GM21529 (cell line): ENCODE data around the gene DLG2.
A peak's percentile ranks its signal among the peaks of the same experiment; 100 is the strongest.
"Not testable (repeated sequence)": the region's sequence is repeated elsewhere in the genome, so short reads cannot be mapped to it uniquely, and the experiment has no call there.

ENCODE experiments used
- ATAC-seq: cut with Tn5 transposase; IDR thresholded peaks from one replicate; pipeline ENCODE4 v1.9.1; 2021; ENCODE audit not compliant: unreplicated experiment

Gene DLG2

DNA sequence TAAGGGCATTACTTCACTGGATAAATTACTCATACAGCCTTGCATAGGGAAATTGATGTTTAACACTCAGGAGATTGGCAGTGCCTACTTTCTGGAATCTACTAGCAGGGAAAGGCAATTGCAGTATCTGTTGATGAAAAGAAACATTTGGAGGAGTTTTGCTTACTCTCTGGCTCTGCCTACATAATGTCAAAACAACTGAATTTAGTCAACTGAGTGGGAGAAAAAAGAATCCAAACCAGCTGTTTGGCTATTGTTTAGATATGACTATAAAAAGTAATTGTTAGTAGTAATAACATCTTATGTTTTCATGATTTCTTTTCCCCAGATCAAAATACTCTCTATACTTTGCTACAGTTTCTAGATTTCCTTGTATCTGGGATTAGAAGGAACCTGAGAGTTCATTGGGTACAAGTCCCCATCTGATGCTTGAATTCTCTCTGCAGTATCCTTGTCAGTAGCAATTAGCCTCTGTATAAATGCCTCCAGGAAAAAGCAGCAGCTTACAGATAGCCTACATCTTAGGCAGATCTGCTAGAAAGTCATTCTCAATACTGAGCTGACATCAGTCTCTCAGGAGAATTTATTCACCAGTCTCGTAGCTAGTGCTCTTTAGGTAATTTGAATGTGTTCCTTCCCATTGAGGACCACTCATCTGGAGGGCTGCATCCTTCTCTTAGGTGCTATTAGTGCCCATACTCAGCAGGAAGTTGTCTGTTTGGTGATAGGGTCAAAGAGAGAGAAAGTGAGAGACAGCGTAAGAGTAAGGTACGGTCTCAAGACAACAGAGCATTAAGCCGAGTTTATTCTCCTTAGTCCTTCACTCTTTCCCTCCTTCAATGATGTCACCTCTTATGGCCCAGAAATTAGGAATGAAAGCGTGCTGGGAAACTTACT, 2155.1 kb downstream of the DLG2 start:
- no peak for ATAC-seq

DNA sequence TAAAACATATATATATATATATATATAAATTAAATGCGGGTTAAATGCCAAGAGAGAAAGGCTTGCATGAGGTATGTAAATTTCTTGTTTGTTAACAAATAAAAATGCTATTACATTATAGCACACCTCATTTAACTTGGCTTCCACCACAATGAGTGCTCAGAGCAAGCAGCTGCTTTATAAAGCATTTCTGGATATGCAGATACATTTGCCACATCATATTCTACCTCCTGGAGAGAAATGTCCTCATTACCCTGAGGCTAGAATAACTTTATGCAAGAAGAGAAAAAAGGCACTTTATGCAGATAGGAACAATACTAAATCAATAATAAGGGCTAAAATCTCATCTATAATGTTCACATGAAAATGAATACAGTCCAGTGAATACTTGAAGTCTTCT, 2159.3 kb downstream of the DLG2 start:
- ATAC-seq, result no peak

DNA sequence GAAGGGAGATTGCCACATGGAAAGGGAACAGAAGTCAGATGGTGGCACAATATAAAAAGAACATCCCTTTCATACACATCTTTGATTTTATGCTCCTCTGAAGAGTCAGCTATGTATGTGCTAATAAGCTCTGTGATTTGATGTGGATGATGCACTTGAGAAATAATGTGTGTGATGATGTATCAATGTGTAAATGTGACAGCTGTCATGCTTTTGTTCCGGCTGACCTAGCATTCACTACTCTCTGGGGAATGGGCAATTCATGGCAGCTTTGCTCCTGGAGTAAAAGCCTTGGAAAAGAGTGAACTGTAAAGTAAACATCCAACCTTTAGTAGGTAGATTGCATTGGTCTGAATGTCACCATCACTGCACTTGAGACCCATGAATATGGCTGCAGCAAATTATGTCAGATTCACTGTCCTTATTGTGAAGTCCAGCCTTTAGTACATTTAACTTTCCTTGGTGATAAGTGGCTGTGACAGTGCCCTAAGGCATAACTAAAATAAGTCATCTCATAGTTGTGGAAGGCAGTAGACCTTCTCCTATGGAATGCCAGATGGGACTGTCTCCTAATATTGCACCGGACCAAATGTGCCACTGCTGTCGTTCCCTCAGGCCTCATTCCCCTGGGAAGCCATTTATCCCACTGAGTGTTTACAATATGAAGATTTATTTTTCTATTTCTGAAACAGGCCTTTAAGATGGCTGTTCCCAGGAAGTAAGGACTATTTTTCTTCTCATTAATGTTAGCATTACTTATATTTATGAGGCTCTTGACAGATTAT, 2162.8 kb downstream of the DLG2 start:
- no peak for ATAC-seq

DNA sequence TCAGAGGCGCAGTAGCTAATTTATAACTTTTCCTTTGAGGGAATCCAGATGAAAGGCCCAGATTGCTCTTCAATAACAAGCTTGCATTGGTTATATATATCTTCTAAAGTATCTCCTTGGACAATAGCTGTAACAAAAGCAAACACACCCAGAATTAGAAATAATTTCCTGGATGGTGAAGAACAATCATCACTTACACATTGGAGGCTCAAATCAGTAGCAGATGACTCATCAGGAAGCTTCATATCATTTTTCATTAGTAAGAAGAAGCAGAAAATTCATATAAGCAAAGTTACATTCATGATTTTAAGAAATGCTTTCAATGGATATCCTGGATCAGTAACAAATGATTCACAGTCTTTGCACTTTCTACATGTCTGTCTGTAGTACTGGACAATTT, 2167.3 kb downstream of the DLG2 start:
- ATAC-seq, result no peak

DNA sequence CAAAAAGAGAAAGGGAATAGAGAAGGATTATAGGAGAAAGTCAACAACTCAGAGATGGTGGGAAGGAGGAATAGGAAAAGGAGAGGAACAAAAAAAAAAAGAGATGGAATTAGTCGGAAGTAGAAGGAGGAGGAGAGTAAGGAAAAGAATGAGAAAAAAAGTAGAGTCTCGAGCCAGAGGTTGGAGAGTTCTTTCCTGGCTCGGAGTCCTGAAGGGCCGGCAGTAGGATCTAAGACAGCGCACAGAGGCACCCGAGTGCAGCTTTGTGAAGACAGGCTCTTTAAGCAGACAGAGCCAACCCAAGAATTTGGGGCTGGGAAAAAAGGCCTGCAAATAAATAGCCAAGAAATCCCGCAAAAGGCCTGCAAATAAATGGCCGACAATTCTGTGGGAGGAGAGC, 2170.6 kb downstream of the DLG2 start:
- ATAC-seq, result no peak

DNA sequence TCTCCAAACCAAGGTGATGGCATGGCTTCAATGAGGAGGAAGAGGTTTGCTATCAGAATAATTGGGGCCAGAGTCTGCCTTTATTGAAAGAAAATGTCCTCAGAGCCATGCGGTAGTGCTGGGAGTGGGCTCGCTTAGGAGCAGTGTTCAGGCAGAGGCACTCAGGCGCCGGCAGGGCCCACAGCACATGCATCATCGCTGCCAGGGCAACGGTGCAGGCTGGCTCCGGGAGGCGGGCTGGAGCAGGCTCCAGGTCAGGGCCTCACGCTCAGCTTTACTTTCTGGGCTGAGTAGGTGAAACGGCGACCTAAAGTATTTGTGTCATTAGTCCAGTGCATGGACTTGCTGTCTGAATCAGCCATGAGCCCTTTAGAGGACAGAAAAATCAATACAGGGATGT, 2171.1 kb downstream of the DLG2 start:
- ATAC-seq, result no peak

DNA sequence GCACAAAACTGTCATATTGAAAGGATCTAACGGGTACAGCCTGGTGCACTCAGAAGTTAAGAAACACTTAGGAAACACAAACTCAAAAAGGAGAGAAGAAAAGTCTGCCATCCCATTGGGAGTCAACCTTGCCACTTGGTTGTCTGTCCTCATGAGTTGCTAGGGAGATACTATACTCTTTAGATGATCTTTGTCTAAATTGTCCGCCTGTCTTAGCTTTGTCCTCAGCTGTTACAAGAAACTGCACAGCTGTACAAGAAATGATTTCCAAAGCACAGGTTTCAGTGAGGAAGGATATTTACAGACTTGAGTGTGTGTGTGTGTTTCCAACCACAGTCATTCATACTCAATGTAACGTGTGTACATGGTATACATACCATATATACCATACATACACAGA, 2171.8 kb downstream of the DLG2 start:
- no peak for ATAC-seq

DNA sequence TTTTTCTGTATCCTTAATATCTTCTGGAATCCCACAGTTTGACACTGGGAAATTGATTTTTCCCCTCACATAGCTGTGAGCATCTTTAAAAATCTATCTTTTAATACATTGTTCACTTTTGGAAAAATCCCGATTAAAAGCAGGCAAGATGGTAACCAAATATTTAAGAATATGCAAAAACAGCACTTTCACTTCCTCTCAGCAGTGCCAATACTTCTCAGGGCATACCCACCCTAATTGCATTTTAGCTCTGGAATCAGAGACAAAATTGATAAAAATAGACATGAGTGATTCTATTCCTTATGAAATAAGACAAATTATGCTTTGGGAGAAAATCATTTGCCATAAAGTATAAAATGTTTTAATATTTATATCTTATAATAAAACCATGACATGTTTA, 2172.5 kb downstream of the DLG2 start:
- no peak for ATAC-seq

DNA sequence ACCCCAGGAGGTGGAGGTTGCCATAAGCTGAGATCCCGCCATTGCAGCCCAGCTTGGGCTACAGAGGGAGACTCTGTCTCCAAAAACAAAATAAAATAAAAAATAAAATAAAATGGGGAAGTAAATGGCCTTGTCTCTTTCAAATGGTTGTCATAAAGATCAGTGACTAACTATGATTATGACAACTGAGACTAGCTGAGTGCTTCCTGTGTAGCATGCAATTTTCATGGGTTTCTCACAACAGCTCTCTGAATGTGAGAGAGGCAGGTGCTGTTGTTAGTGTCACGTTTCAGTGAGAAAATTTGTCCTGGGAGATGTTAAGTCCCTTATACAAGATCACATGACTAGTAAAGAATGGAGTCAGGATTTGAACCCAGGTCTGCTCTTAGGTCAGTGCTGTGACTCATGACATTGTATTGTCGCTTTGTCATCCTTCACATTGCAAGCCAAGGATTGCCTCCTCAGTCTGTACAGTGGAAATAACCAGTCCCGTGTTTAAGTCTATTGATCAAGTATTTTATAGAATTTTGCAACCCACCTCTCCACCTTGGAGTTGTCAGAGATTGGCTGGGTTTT, 2177.7 kb downstream of the DLG2 start:
- peak; percentile 76 for ATAC-seq

DNA sequence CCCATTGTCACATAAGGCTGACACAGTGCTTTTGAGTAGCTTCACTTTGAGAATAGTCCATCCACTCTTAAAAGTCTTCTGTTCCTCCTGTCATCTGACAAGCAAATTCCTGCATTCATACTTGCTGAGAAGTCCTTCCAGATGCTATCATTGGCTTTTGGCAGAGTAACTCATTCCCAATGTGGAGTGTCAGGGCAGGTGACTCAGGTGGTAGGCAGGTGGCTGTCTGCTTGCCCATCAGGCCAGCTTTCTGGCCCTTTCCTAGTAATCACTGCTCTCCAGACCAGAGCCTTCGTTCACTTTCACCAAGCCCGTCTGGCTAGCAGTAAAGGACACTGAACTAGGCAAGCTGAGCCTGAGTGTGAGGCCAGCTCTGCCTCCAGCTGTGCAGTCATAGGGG, 2178.5 kb downstream of the DLG2 start:
- ATAC-seq, result no peak

DNA sequence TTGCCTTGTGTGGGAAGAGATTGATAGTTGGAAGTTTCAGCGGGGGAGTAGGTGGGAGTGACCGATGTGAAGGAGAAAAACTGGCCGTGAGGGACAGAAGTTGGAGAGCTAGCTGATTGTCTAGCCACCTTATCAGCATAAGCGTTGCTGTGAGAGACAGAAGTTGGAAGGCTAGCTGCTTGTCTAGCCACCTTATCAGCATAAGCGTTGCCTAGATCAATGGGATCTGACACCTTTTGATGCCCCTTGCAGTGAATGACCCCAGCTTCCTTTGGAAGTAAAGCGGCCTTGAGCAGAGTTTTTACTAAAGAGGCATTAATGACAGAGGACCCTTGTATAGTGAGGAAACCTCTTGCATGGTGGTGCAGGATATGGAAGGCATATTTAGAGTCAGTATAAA, 2183.3 kb downstream of the DLG2 start:
- ATAC-seq, result not testable (repeated sequence)

DNA sequence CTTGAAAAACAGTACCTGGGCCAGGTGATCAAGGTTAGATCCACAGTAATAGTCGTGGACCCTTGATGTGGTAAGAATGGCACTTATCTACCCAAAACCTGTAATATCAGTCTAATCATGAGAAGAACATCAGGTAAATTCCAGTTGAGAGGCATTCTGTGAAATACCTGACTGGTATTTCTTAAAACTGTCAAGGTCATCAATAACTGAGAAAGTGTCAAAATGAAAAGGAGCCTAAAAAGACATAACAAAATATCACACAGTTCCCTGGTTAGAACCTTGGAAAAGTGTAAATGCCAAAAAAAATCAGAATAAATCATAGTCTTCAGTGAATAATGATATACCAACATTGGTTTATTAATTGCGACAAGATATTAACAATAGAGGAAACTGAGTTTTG, 2185.5 kb downstream of the DLG2 start:
- no peak for ATAC-seq

DNA sequence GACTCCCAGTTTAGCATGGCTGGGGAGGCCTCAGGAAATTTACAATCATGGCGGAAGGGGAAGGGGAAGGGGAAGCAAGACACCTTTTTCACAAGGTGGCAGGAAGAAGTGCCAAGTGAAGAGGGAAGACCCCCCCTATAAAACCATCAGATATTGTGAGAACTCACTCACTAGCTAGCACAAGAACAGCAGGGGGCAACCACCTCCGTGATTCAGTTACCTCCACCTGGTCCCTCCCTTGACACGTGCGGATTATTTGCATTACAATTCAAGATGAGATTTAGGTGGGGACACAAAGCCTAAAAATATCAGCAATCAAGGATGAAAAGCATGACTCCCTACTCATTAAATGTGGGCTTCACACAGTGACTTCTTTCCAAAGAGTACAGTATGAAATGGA, 2186.0 kb downstream of the DLG2 start:
- ATAC-seq, result no peak

DNA sequence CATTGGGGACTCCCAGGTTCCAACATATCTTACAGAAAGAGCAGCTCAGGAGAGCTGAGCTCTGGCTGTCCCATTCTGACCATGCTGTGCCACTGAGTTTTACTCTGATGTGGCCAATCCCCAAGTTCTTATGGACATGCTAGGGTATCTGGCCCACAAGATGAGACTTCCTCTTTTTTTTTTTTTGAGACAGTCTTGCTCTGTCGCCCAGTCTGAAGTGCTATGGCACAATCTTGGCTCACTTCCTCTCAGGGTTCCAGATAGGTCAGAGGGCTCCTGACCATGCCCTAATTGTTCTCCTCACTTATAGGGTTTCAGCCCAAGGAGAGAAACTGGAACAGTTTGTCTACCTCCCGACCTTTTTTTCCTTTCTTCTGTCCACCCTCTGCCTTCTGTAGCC, 2188.7 kb downstream of the DLG2 start:
- no peak for ATAC-seq

DNA sequence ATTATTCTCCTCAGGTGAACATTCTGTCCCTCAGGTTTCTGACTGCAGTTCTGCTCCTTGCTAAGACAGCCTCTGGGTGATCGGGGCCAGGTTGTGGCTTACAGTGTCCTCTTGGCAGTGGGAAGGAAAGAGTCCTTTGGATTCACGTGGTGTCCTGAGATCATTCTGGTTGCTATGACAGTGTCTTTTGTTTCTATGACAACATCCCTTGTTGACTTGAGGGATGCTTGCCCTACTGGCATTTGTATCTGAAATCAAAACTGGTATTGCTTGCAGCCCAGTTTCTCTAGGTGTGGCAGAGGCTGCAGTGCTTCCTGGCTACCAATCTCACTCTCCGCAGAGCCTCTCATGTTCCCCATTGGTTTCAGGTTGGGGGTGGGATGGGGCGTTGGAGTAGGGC, 2189.2 kb downstream of the DLG2 start:
- ATAC-seq, result no peak

DNA sequence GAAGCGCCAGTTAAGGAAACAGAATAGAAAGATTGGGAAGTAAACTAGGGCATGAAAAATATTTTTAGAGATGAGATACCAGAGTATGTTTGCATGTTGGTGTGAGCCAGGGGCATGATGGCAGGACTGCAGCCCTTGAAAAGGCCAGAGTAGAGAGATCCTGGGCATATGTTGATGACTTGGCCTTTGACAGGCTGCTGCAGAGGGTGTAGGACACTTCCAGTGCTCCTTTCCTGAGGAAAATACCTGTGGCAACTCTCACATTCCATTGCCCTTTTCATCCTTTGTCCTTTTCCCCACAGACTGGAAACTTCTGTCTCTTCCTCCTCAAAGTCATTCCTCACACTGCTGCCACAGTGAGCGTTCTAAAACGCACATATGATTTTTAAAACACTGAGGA, 2190.3 kb downstream of the DLG2 start:
- no peak for ATAC-seq

DNA sequence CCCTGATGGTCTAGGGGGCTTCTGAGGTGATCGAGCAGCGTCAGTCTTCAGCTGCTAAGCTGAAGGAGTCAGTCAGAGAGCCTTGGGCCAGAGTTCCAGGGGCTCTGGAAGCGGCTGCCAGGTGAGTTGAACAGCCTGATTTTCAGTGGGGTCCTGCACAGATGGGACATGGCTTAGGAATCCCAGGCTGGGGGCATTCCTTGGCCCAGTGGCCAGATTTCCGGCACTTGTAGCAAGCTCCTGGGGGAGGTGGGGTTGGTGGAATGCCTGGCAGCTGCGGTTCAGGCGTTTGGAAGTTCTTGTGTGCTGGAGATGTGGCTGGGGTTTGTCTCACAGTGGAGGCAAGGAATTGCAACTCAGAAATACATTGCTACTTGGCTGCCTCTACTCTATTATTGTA, 2192.3 kb downstream of the DLG2 start:
- ATAC-seq, result not testable (repeated sequence)

DNA sequence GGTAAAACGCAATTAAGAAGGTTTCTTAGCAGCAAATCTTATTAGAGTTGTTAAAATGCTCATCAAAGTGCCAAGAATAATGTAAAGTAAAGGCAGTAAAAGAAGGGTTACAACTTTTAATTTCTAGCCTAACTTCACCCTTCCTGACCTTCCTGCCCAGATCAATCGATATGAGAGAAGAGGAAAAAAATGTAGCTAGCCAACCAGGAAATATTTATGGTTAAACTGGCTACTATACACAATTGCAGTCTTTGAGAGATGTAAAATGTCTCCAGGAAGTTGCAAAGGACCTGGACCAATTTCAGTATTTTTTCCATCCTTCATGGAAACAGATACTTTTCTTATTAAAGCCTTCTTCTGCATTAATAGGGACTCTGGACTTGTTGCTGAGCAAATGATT, 2199.2 kb downstream of the DLG2 start:
- ATAC-seq, result no peak

DNA sequence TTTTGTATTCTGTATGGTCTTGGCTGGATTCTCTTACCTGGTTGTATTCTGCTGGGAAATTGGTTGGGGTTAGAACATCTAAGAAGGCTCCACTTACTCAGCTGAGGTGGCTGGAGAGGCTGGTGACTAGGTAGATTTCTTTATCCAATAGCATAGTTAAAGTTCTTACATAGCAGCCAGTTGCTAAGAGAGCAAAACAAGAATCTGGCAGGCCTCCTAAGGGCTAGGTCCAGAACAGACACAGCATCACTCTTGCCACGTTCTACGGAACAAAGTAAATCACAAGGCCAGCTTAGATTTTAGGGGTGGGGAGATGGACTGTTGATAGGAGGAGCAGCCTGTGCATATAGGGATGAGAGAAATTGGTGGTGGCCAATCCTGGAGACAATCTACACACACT, 2199.6 kb downstream of the DLG2 start:
- ATAC-seq, result no peak

DNA sequence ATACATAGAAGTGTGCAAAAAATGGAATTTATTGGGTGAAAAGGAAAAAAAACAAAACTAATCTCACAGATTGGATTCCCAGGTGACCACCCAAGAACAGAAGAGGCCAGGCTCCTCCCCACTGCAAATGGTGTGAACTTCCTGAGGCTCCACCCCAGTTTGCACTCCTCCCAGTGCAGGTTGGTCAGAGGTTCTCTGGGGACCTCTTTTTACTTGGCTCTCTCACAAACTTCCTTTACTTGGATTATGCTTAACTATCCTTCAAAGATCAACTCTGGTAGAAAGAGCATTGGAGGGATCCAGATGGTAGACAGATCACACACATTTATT, 2202.0 kb downstream of the DLG2 start:
- ATAC-seq, result no peak

DNA sequence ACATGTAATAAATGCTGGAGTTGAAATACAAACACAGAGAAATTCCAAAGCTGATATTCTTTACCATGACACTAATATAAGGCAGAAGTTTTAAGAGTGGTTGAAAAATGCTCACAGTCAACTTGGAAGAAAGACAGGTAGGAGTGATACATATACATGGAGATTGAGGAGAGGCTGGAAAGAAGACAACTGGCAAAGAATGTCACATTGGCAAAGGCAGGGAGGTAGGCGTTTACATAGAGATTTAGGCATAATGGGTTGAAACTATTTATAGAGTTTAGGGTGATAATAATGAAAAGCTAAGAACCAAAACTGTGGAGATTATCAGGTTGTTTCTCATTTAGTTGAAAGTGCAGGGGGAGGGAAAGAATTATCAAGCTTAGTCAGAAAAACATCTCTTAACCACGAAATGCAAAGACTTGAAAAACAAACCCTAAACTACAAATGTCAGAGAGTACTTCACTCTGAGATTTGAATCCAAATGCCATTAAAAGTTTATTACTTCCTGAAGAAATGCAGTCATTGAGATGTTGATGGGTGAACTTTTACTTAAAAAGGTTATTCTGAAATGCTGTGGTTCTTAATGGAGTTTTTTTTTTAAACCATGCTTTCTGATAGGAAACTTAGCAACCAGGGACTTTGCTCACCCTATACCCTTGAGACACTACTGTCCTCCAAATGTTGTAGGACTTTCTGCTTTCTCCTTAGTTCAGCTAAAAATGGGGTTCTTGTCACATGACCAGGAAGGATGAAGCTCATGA, 2202.6 kb downstream of the DLG2 start:
- ATAC-seq, result no peak
